RWPE2 (cell line): Measurements from ENCODE around the gene SCRN1.

Experiments
- ATAC-seq: fragments of 200-7000 bp; cut with Tn5 transposase; 3 replicates; pipeline ENCODE4 v1.9.1; 2021; ENCODE audit warnings: low read depth
- DNase-seq: peaks from one replicate; pipeline ENCODE4 v3.0.0-alpha.2; 2020; ENCODE audit warnings: low spot score
- H3K27ac ChIP-seq: fragments of 450-650 bp; 2 replicates; pipeline ENCODE4 v1.5.1; 2017; ENCODE audit warnings: mild to moderate bottlenecking; ENCODE audit not compliant: poor library complexity, severe bottlenecking
- H3K27me3 ChIP-seq: fragments of 250-450 bp; sonication (Bioruptor Pico); 2 replicates; pipeline ENCODE4 v1.5.1; 2021; ENCODE audit warnings: mild to moderate bottlenecking, moderate library complexity; ENCODE audit not compliant: insufficient read depth, poor library complexity, severe bottlenecking
- H3K36me3 ChIP-seq: fragments of 250-450 bp; sonication (Bioruptor Pico); 2 replicates; pipeline ENCODE4 v1.5.1; 2020; ENCODE audit warnings: low read depth, mild to moderate bottlenecking, moderate library complexity
- H3K4me1 ChIP-seq: fragments of 250-450 bp; sonication (Bioruptor Pico); 2 replicates; pipeline ENCODE4 v1.5.1; 2021; ENCODE audit warnings: mild to moderate bottlenecking, moderate library complexity; ENCODE audit not compliant: insufficient read depth, poor library complexity, severe bottlenecking
- H3K4me3 ChIP-seq: fragments of 250-450 bp; sonication (Bioruptor Pico); 2 replicates; pipeline ENCODE4 v1.5.1; 2021; ENCODE audit warnings: mild to moderate bottlenecking, moderate library complexity; ENCODE audit not compliant: severe bottlenecking
- H3K9me3 ChIP-seq: fragments of 250-450 bp; sonication (Bioruptor Pico); 2 replicates; pipeline ENCODE4 v1.5.1; 2021; ENCODE audit warnings: mild to moderate bottlenecking, moderate library complexity; ENCODE audit not compliant: severe bottlenecking
- TF ChIP-seq, protein P1 (sequence below): fragments of 450-650 bp; IDR thresholded peaks from one replicate; pipeline ENCODE4 v1.5.1; 2017; ENCODE audit warnings: mild to moderate bottlenecking, moderate library complexity; ENCODE audit not compliant: poor library complexity, severe bottlenecking

Gene SCRN1

GRCh38 chr7:29882481-29882880, 107.1 kb downstream of the SCRN1 start:
- no peaks in the 10 kb centered on the region for H3K9me3 ChIP-seq
- H3K4me1 ChIP-seq, result no peaks in the 10 kb centered on the region
- ATAC-seq, result no peak
- H3K27me3 ChIP-seq, result no peaks in the 10 kb centered on the region
- TF ChIP-seq, protein P1, sequence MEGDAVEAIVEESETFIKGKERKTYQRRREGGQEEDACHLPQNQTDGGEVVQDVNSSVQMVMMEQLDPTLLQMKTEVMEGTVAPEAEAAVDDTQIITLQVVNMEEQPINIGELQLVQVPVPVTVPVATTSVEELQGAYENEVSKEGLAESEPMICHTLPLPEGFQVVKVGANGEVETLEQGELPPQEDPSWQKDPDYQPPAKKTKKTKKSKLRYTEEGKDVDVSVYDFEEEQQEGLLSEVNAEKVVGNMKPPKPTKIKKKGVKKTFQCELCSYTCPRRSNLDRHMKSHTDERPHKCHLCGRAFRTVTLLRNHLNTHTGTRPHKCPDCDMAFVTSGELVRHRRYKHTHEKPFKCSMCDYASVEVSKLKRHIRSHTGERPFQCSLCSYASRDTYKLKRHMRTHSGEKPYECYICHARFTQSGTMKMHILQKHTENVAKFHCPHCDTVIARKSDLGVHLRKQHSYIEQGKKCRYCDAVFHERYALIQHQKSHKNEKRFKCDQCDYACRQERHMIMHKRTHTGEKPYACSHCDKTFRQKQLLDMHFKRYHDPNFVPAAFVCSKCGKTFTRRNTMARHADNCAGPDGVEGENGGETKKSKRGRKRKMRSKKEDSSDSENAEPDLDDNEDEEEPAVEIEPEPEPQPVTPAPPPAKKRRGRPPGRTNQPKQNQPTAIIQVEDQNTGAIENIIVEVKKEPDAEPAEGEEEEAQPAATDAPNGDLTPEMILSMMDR, result no peak
- H3K27ac ChIP-seq, result no peak overlapping the region
- H3K4me3 ChIP-seq, result no peak overlapping the region
- H3K36me3 ChIP-seq, result no peaks in the 10 kb centered on the region
- no peak for DNase-seq

GRCh38 chr7:29881724-29882123, 107.9 kb downstream of the SCRN1 start:
- DNase-seq (no peak), ATAC-seq (no peak)
- Histone ChIP-seq H3K9me3 (no peaks in the 10 kb centered on the region), H3K27ac (no peak overlapping the region), H3K36me3 (no peaks in the 10 kb centered on the region), H3K4me1 (no peaks in the 10 kb centered on the region), H3K4me3 (no peak overlapping the region), H3K27me3 (no peaks in the 10 kb centered on the region)
- TF ChIP-seq, protein P1, result no peak

DNA sequence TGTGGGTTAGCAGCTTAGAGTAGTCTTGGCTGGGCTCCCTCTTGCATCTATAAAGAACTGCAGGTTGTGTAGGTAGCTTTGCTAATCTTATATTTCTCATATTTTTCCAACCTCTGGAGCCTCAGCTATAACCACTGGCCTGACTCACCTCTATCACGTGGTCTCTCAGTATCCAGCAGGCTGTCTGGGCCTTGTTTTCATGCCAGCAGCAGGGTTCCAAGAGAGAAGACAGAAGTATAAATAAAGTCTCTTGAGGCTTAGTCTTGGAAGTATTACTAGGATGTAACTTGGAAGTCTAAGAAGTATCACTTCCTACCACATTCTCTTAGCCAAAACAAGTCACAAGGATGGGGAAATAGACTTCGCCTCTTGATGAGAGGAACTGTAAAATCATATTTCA, 110.0 kb downstream of the SCRN1 start:
- Histone ChIP-seq H3K9me3 (no peaks in the 10 kb centered on the region), H3K27me3 (no peaks in the 10 kb centered on the region), H3K27ac (no peak overlapping the region), H3K4me1 (no peaks in the 10 kb centered on the region), H3K4me3 (no peak overlapping the region), H3K36me3 (no peaks in the 10 kb centered on the region)
- DNase-seq, result no peak
- TF ChIP-seq, protein P1, result no peak
- no peak for ATAC-seq

- Histone ChIP-seq H3K36me3 (no peaks in the 10 kb centered on the region), H3K9me3 (no peaks in the 10 kb centered on the region), H3K27ac (no peak overlapping the region), H3K4me1 (no peaks in the 10 kb centered on the region), H3K4me3 (no peak overlapping the region), H3K27me3 (no peaks in the 10 kb centered on the region)
- ATAC-seq, result peak; percentile 76
- no peak for DNase-seq
- TF ChIP-seq, protein P1, result peak; percentile 89
These were observed 111.4 kb downstream of the SCRN1 start for GRCh38 chr7:29878081-29878688.

DNA sequence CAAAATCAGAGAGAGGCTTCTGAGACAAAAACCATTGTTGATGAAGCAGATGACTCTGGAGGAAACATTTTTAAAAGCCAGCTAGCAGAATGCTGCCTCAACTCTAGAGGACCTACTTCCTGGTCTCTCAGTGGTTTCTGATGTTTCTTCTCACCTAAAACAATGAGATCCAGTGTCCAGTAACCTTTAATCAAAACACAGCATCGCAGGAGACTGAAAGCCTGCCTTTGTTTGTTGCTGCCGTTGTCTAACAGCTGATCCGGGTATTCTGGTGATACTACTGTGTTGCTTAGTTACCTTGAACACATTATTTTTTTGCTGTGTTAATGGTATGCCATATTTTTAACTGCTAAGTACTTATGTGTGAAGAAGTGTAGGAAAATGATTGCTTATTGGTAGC, 112.4 kb downstream of the SCRN1 start:
- DNase-seq, result no peak
- TF ChIP-seq, protein P1, result no peak
- no peaks in the 10 kb centered on the region for H3K36me3 ChIP-seq
- H3K27ac ChIP-seq, result no peak overlapping the region
- no peaks in the 10 kb centered on the region for H3K27me3 ChIP-seq
- no peak overlapping the region for H3K4me3 ChIP-seq
- ATAC-seq, result no peak
- H3K4me1 ChIP-seq, result no peaks in the 10 kb centered on the region
- H3K9me3 ChIP-seq, result no peaks in the 10 kb centered on the region
